Left lung (tissue), 10 donors: ENCODE measurements around the gene BOLA3. TPM values are rescaled to one million over a fixed set of nuclear protein-coding genes. Genes with fewer than 3 reads are reported as not detected.

Source experiments
- ATAC-seq: fragments of 200-7000 bp; cut with Tn5 transposase; one replicate; pipeline ENCODE4 v1.9.1; 2020; ENCODE audit warnings: moderate library complexity
- DNase-seq, 4 donors: peaks; one replicate each; pipeline ENCODE4 v3.0.0-alpha.2; 2013 to 2020
- H3K27ac ChIP-seq, 2 donors: fragments of 200-600 bp; sonication (generic) in 1 of 2; one replicate each; pipeline versions ENCODE4 v1.5.0 to v1.8.0; 2020 to 2021
- H3K27me3 ChIP-seq, 2 donors: fragments of 200-600 bp; sonication (generic) in 1 of 2; one replicate each; pipeline versions ENCODE4 v1.5.0 to v1.8.0; 2020 to 2021
- H3K36me3 ChIP-seq, 2 donors: fragments of 200-600 bp; sonication (generic) in 1 of 2; one replicate each; pipeline versions ENCODE4 v1.5.0 to v1.8.0; 2020 to 2021
- H3K4me1 ChIP-seq, 2 donors: fragments of 200-600 bp; one replicate each; pipeline ENCODE4 v1.8.0; 2021
- H3K4me3 ChIP-seq, 2 donors: fragments of 200-600 bp; sonication (generic) in 1 of 2; one replicate each; pipeline versions ENCODE4 v1.5.0 to v1.8.0; 2020 to 2021; ENCODE audit warnings: mild to moderate bottlenecking in 1 of 2
- H3K9me3 ChIP-seq, 2 donors: fragments of 200-600 bp; sonication (generic) in 1 of 2; one replicate each; pipeline versions ENCODE4 v1.5.0 to v1.8.0; 2020 to 2021
- intact Hi-C, 2 donors: fragments of 100-400 bp; cut with DNase I; formaldehyde crosslinking; loops; one replicate each; pipeline versions ENCODE4 v1.11.2 to v1.14.2; 2022
- polyA plus RNA-seq, 6 donors: library from polyadenylated mRNA; unstranded; fragments of 120-200 nt; gene quantifications; one replicate each; pipeline ENCODE4 v1.2.1, GENCODE V29; 2013; ENCODE audit not compliant: insufficient read length in 6 of 6
- total RNA-seq, 2 donors: library from RNA; stranded (reverse); fragmentation: NEBNext Ultra II Directional; extraction: Animal tissue kit (Norgen Biotek cat#: 25700); gene quantifications; one replicate each; pipeline ENCODE4 v1.2.1, GENCODE V29; 2021
- TF ChIP-seq, protein P1 (sequence below), 2 donors: fragments of 200-600 bp; sonication (generic) in 1 of 2; IDR thresholded peaks; one replicate each; pipeline versions ENCODE4 v1.5.0 to v1.8.0; 2021; ENCODE audit warnings: antibody characterized with exemption in 2 of 2
- donor health status: DM: no; HTN: yes; CAD: no.
- donor health status: DM: no; HTN: no; CAD: no.

BOLA3 gene
- total and polyA plus RNA-seq, 8 donors = 16.5 to 39.6 (median 21.9) TPM

DNA sequence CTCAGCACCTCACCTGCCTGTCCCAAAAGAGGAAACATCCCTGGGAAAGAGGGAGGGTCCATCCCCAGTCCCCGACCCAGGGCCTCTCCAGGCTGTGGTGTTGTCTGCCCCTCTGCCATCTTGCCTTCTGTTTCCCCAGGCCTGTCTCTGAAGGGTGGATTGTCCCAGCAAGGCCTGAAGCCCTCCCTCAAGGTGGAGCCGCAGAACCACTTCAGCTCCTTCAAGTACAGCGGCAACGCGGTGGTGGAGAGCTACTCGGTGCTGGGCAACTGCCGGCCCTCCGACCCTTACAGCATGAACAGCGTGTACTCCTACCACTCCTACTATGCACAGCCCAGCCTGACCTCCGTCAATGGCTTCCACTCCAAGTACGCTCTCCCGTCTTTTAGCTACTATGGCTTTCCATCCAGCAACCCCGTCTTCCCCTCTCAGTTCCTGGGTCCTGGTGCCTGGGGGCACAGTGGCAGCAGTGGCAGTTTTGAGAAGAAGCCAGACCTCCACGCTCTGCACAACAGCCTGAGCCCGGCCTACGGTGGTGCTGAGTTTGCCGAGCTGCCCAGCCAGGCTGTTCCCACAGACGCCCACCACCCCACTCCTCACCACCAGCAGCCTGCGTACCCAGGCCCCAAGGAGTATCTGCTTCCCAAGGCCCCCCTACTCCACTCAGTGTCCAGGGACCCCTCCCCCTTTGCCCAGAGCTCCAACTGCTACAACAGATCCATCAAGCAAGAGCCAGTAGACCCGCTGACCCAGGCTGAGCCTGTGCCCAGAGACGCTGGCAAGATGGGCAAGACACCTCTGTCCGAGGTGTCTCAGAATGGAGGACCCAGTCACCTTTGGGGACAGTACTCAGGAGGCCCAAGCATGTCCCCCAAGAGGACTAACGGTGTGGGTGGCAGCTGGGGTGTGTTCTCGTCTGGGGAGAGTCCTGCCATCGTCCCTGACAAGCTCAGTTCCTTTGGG, 47.2 kb downstream of the BOLA3 start:
- Histone ChIP-seq H3K27ac (peak overlapping the region; percentile 40 to 59), H3K9me3 (no peaks in the 10 kb centered on the region), H3K27me3 (no peaks in the 10 kb centered on the region), H3K36me3 (peaks cover 0 to 91% of the 10 kb centered on the region in 2 donors), H3K4me3 (no peak overlapping the region), H3K4me1 (no peaks in the 10 kb centered on the region)
- ATAC-seq (peak; percentile 92), DNase-seq (peak in 3 of 4 donors; percentile 44 to 85 (median 85))
- intact Hi-C loops = no loop called here
- TF ChIP-seq, protein P1, sequence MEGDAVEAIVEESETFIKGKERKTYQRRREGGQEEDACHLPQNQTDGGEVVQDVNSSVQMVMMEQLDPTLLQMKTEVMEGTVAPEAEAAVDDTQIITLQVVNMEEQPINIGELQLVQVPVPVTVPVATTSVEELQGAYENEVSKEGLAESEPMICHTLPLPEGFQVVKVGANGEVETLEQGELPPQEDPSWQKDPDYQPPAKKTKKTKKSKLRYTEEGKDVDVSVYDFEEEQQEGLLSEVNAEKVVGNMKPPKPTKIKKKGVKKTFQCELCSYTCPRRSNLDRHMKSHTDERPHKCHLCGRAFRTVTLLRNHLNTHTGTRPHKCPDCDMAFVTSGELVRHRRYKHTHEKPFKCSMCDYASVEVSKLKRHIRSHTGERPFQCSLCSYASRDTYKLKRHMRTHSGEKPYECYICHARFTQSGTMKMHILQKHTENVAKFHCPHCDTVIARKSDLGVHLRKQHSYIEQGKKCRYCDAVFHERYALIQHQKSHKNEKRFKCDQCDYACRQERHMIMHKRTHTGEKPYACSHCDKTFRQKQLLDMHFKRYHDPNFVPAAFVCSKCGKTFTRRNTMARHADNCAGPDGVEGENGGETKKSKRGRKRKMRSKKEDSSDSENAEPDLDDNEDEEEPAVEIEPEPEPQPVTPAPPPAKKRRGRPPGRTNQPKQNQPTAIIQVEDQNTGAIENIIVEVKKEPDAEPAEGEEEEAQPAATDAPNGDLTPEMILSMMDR (IDR thresholded peaks at IDR 0.05) = no peak

DNA sequence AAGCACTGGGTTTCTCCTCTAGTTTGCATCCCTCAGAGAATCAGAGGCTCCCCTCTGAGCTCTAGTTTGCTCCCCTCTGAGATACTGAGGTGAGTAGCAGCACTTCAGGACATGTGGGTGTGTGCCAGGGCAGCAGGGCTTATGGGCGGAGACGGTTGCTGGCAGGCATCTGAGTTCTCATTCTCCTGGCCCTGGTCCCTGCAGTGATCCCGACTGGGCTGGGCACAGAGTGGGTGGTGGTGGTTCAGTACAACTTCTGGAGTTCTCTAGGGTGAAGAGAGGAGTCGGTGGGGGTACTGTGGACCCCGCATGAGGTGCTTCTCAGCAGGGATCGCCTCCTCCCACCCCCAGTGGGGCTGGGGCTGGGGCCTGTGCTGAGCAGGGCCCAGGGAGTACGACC, 47.9 kb downstream of the BOLA3 start:
- H3K4me3 ChIP-seq = no peak overlapping the region
- H3K36me3 ChIP-seq = peaks cover 0 to 93% of the 10 kb centered on the region in 2 donors
- ATAC-seq = peak; percentile 88
- peak in 1 of 4 donors; percentile 78 for DNase-seq
- no peaks in the 10 kb centered on the region for H3K27me3 ChIP-seq
- intact Hi-C loops = no loop called here
- TF ChIP-seq, protein P1 (IDR thresholded peaks at IDR 0.05) = no peak
- H3K9me3 ChIP-seq = no peaks in the 10 kb centered on the region
- no peaks in the 10 kb centered on the region for H3K4me1 ChIP-seq
- H3K27ac ChIP-seq = peak overlapping the region; percentile 40 to 41

DNA sequence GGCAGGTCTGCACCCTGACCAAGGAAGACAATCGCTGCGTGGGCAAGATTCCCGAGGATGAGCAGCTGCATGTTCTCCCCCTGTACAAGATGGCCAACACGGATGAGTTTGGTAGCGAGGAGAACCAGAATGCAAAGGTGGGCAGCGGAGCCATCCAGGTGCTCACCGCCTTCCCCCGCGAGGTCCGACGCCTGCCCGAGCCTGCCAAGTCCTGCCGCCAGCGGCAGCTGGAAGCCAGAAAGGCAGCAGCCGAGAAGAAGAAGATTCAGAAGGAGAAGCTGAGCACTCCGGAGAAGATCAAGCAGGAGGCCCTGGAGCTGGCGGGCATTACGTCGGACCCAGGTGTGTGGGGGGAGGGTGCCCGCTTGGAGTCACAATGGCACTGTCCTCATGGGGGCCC, 48.4 kb downstream of the BOLA3 start:
- TF ChIP-seq, protein P1 (IDR thresholded peaks at IDR 0.05) = no peak
- Histone ChIP-seq H3K27ac (no peak overlapping the region), H3K9me3 (no peaks in the 10 kb centered on the region), H3K4me1 (no peaks in the 10 kb centered on the region), H3K36me3 (peaks cover 0 to 95% of the 10 kb centered on the region in 2 donors), H3K4me3 (no peak overlapping the region), H3K27me3 (no peaks in the 10 kb centered on the region)
- ATAC-seq (no peak), DNase-seq (no peak)
- intact Hi-C loops = no loop called here

GRCh38 chr2:74097574-74097973, 50.1 kb downstream of the BOLA3 start:
- no peaks in the 10 kb centered on the region for H3K4me1 ChIP-seq
- TF ChIP-seq, protein P1 (IDR thresholded peaks at IDR 0.05) = no peak
- no peaks in the 10 kb centered on the region for H3K9me3 ChIP-seq
- H3K36me3 ChIP-seq = peaks cover 0 to 97% of the 10 kb centered on the region in 2 donors
- no peak overlapping the region for H3K27ac ChIP-seq
- no peaks in the 10 kb centered on the region for H3K27me3 ChIP-seq
- intact Hi-C loops = no loop called here
- no peak for ATAC-seq
- DNase-seq = no peak
- no peak overlapping the region for H3K4me3 ChIP-seq

- no peaks in the 10 kb centered on the region for H3K4me1 ChIP-seq
- no peak for DNase-seq
- intact Hi-C loops = no loop called here
- H3K27me3 ChIP-seq = no peaks in the 10 kb centered on the region
- H3K9me3 ChIP-seq = no peaks in the 10 kb centered on the region
- H3K4me3 ChIP-seq = no peak overlapping the region
- TF ChIP-seq, protein P1 (IDR thresholded peaks at IDR 0.05) = no peak
- peak overlapping the region; percentile 23 to 27 for H3K27ac ChIP-seq
- no peak for ATAC-seq
- peaks cover 0 to 97% of the 10 kb centered on the region in 2 donors for H3K36me3 ChIP-seq
Measured at GRCh38 chr2:74096052-74096451, 51.7 kb downstream of the BOLA3 start.
